ENCODE data around the gene DCBLD2. TPM values are rescaled to one million over a fixed set of nuclear protein-coding genes. Genes with fewer than 3 reads are reported as not detected.
"Not testable (repeated sequence)": the region's sequence is repeated elsewhere in the genome, so short reads cannot be mapped to it uniquely, and the experiment has no call there.

The DCBLD2 gene
- total RNA-seq, 1 donor from 2014 or later: 33.7 TPM

DNA sequence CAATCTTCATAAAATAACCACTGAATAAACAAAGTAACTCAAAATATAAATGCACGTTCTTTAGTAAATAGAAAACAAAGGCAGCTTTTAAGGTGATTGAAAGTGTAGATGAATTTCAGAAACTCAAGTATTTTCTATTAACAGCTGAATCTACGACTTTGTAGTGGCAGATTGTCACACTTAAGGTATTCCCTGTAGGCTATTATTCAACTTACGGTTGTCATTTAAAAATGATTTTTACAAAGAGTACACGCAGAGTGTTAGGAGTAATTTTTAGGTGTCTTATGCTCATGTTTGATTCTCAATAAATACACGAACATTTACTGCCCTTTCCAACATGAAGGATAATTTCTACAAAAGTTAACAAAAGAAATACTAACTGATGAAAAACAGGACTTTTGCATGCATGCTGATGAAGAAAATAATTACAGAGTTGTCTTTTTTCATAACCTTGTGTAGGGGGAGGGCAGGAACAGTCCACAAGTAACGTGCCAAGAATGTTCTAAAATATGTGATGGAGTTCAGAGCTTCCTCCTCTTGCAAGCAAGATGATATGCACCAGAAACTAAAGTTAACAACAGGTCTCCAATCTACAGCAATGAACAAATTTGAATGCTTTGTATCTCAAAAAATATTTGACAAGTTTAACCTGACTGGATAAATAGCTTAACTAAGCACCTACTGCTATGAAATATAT, 16.7 kb downstream of the DCBLD2 start:
- peaks cover 66% of the 10 kb centered on the region for H3K4me1 ChIP-seq
- DNase-seq: no peak
- peak overlapping the region; percentile 7 for H3K4me3 ChIP-seq
- H3K27me3 ChIP-seq (ENCODE audit: low read depth): no peaks in the 10 kb centered on the region
- no peaks in the 10 kb centered on the region for H3K9me3 ChIP-seq (replicated peaks)
- no peak for TF ChIP-seq CTCF (IDR thresholded peaks at IDR 0.05; ENCODE audit: borderline replicate concordance)
- intact Hi-C loops (cut with micrococcal nuclease): no loop called here
- H3K36me3 ChIP-seq: peaks cover 12% of the 10 kb centered on the region
- H3K27ac ChIP-seq (replicated peaks): peak overlapping the region; percentile 54

DNA sequence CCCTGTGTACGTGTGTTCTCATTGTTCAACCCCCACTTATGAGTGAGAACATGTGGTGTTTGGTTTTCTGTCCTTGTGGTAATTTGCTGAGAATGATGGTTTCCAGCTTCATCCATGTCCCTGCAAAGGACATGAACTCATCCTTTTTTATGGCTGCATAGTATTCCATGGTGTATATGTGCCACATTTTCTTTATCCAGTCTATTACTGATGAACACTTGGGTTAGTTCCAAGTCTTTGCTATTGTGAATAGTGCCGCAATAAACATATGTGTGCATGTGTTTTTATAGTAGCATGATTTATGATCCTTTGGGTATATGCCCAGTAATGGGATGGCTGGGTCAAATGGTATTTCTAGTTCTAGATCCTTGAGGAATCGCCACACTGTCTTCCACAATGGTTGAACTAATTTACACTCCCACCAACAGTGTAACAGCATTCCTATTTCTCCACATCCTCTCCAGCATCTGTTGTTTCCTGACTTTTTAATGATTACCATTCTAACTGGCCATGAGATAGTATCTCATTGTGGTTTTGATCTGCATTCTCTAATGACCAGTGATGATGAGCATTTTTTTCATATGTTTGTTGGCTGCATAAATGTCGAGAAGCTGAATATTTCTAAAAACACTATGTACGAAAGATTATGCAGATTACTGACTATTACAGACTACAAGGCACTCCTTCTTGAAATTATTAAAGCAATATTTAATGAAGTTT, 18.7 kb downstream of the DCBLD2 start:
- H3K9me3 ChIP-seq (replicated peaks); intact Hi-C loops (cut with micrococcal nuclease); H3K27ac ChIP-seq (replicated peaks); H3K4me3 ChIP-seq; H3K27me3 ChIP-seq (ENCODE audit: low read depth); DNase-seq: not testable (repeated sequence)
- Histone ChIP-seq H3K36me3 (peaks cover 14% of the 10 kb centered on the region), H3K4me1 (peaks cover 46% of the 10 kb centered on the region)

DNA sequence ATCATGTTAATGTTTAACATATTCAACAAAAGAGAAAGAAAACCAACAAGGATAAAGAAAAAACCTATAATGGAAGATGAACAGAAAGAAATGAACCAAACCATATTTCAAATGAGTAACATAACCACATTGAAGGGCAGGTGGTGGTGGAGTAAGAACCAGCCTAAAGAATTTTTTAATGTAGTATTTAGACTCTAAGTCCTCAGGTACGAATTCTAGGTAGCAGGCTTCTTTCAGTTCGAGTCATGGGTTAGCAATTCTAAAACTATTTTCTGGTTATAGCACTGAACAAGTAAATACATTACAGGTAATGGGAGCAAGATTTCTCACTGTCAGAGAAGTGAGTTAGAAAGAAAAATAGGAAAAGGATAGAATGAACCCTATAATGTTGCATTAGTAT, 24.4 kb downstream of the DCBLD2 start:
- Histone ChIP-seq H3K9me3 (replicated peaks) (no peaks in the 10 kb centered on the region), H3K4me1 (peaks cover 13% of the 10 kb centered on the region), H3K4me3 (no peak overlapping the region), H3K36me3 (peaks cover 16% of the 10 kb centered on the region), H3K27me3 (ENCODE audit: low read depth) (no peaks in the 10 kb centered on the region), H3K27ac (replicated peaks) (no peak overlapping the region)
- TF ChIP-seq CTCF (IDR thresholded peaks at IDR 0.05; ENCODE audit: borderline replicate concordance): no peak
- no peak for DNase-seq
- intact Hi-C loops (cut with micrococcal nuclease): no loop called here

DNA sequence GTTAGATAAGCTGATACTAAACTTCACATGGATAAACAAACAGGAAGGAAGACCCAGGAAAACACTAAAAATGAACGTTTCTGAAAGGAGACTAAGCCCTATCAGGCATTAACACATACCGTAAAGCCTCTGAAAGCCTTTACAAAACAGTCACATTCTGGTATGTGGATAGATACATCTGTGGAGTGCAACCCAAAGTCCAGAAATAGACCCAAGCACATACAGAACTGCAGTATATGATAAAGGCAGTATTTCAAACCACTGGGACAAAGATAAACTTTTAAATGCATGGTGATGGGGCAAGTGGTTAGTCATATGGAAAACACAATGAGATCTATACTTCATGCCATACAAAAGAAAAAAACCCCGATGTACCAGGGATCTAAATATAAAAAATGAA, 26.0 kb downstream of the DCBLD2 start:
- Histone ChIP-seq H3K4me3 (no peak overlapping the region), H3K27ac (replicated peaks) (no peak overlapping the region), H3K9me3 (replicated peaks) (no peaks in the 10 kb centered on the region), H3K27me3 (ENCODE audit: low read depth) (no peaks in the 10 kb centered on the region), H3K4me1 (peaks cover 13% of the 10 kb centered on the region), H3K36me3 (peaks cover 15% of the 10 kb centered on the region)
- no peak for TF ChIP-seq CTCF (IDR thresholded peaks at IDR 0.05; ENCODE audit: borderline replicate concordance)
- DNase-seq: no peak
- intact Hi-C loops (cut with micrococcal nuclease): no loop called here

GRCh38 chr3:98874602-98875249, 26.8 kb downstream of the DCBLD2 start:
- no peak overlapping the region for H3K27ac ChIP-seq (replicated peaks)
- DNase-seq: no peak
- no peak for TF ChIP-seq CTCF (IDR thresholded peaks at IDR 0.05; ENCODE audit: borderline replicate concordance)
- no peaks in the 10 kb centered on the region for H3K27me3 ChIP-seq (ENCODE audit: low read depth)
- intact Hi-C loops (cut with micrococcal nuclease): no loop called here
- H3K9me3 ChIP-seq (replicated peaks): no peaks in the 10 kb centered on the region
- no peak overlapping the region for H3K4me3 ChIP-seq
- H3K36me3 ChIP-seq: peaks cover 7% of the 10 kb centered on the region
- H3K4me1 ChIP-seq: peaks cover 20% of the 10 kb centered on the region

- peaks cover 15% of the 10 kb centered on the region for H3K4me1 ChIP-seq
- peaks cover 22% of the 10 kb centered on the region for H3K9me3 ChIP-seq (replicated peaks)
- H3K36me3 ChIP-seq: peaks cover 10% of the 10 kb centered on the region
- intact Hi-C loops (cut with micrococcal nuclease): no loop called here
- no peak overlapping the region for H3K4me3 ChIP-seq
- no peak for DNase-seq
- H3K27ac ChIP-seq (replicated peaks): no peak overlapping the region
- no peaks in the 10 kb centered on the region for H3K27me3 ChIP-seq (ENCODE audit: low read depth)
- no peak for TF ChIP-seq CTCF (IDR thresholded peaks at IDR 0.05; ENCODE audit: borderline replicate concordance)
Measured at GRCh38 chr3:98869391-98869790, 32.1 kb downstream of the DCBLD2 start.

DNA sequence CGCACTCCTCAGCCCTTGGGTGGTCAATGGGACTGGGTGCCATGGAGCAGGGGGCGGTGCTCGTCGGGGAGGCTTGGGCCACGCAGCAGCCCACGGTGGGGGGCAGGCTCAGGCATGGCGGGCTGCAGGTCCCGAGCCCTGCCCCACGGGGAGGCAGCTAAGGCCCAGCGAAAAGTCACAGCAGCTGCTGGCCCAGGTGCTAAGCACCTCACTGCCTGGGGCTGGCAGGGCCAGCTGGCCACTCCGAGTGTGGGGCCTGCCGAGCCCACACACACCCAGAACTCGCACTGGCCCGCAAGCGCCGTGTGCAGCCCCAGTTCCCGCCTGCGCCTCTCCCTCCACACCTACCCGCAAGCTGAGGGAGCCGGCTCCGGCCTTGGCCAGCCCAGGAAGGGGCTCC, 43.5 kb downstream of the DCBLD2 start:
- H3K27me3 ChIP-seq (ENCODE audit: low read depth); DNase-seq; H3K27ac ChIP-seq (replicated peaks); H3K4me1 ChIP-seq; intact Hi-C loops (cut with micrococcal nuclease); H3K4me3 ChIP-seq: not testable (repeated sequence)
- Histone ChIP-seq H3K36me3 (peaks cover 22% of the 10 kb centered on the region), H3K9me3 (replicated peaks) (peaks cover 55% of the 10 kb centered on the region)

DNA sequence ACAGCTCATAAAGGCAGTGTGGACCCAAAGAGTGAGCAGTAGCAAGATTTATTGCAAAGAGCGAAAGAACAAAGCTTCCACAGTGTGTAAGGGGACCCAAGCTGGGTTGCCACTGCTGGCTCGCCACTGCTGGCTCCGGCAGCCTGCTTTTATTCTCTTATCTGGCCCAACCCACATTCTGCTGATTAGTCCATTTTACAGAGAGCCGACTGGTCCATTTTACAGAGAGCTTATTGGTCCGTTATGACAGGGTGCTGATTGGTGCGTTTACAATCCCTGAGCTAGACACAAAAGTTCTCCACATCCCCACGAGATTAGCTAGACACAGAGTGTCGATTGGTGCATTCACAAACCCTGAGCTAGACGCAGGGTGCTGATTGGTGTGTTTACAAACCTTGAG, 44.2 kb downstream of the DCBLD2 start:
- H3K27ac ChIP-seq (replicated peaks); intact Hi-C loops (cut with micrococcal nuclease); H3K27me3 ChIP-seq (ENCODE audit: low read depth); H3K4me3 ChIP-seq; DNase-seq; H3K4me1 ChIP-seq: not testable (repeated sequence)
- H3K36me3 ChIP-seq: peaks cover 22% of the 10 kb centered on the region
- H3K9me3 ChIP-seq (replicated peaks): peaks cover 51% of the 10 kb centered on the region

All from left ventricle myocardium inferior (tissue), 1 donor.